SJSA1 (cell line): ENCODE results near the gene TGFBR3. TPM values are rescaled to one million over a fixed set of nuclear protein-coding genes. Genes with fewer than 3 reads are reported as not detected.
"Not testable (repeated sequence)": the region's sequence is repeated elsewhere in the genome, so short reads cannot be mapped to it uniquely, and the experiment has no call there.

Experiments used
- DNase-seq, 2 experiments: peaks; one replicate each; pipeline ENCODE4 v3.0.0-alpha.2; 2015 to 2020; ENCODE audit warnings: low spot score in 2 of 2, low read depth in 1 of 2
- H3K27ac ChIP-seq: fragments of 250-450 bp; sonication (Bioruptor Pico); 2 replicates; pipeline ENCODE4 v1.5.1; 2020; ENCODE audit warnings: mild to moderate bottlenecking, moderate library complexity
- H3K27me3 ChIP-seq: fragments of 250-450 bp; sonication (Bioruptor Pico); replicated peaks from 2 replicates; pipeline ENCODE4 v1.5.1; 2020; ENCODE audit warnings: mild to moderate bottlenecking, moderate library complexity
- H3K36me3 ChIP-seq: fragments of 250-450 bp; sonication (Bioruptor Pico); 2 replicates; pipeline ENCODE4 v1.5.1; 2020; ENCODE audit warnings: mild to moderate bottlenecking
- H3K4me1 ChIP-seq: fragments of 250-450 bp; sonication (Bioruptor Pico); replicated peaks from 2 replicates; pipeline ENCODE4 v1.6.1; 2021; ENCODE audit warnings: mild to moderate bottlenecking
- H3K4me3 ChIP-seq: fragments of 250-450 bp; sonication (Bioruptor Pico); 2 replicates; pipeline ENCODE4 v1.5.1; 2020; ENCODE audit warnings: mild to moderate bottlenecking
- H3K9me3 ChIP-seq: fragments of 250-450 bp; sonication (Bioruptor Pico); replicated peaks from 2 replicates; pipeline ENCODE4 v1.5.1; 2020; ENCODE audit warnings: mild to moderate bottlenecking
- total RNA-seq: library from RNA; depleted of rRNA; stranded (reverse); fragments of >200 nt; shearing (Covaris generic); gene quantifications from 2 replicates; pipeline ENCODE4 v1.2.3, GENCODE V29; 2014

TGFBR3 gene
- total RNA-seq, 1 experiment from 2014 or later = 8.8 TPM

DNA sequence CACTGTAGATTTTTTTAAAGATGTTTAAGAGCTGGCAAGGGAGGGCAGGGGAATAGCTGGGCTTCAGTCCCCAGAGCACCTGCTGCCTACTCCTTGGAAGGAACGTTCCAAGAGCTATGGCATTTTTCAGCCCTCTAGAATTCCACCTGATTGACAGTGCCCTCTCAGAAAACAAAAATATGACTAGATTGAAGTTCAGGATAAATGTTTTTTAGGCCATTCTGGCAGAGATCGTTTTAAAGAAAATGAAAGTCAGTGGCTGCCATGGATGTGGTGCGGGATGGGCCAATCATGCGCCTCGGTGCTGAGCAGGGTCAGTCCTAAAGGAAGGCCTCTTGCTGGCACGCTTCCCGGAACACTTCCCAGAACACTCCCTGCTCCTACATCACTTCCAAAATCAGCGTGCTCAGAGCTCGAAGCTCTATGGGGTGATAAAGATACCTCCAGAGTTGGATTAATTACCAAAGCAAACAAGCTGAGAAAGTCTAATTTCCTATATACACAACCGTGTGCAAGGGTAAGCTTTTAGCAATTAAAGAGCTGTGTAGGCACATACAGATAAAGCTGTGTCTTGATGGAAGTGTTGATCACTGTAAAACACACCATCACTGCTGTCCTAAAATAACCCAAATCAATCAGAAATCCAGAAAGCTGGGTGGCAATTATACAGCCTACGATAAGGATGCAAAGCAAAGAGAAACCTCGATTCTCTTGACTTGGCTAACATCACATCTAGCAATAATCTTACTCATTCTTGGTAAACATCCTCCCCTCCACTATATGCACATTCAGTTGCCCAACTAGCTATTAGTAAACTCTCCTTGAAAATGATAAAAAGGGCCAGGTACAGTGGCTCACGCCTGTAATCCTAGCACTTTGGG is 34.6 kb downstream of the TGFBR3 start:
- H3K9me3 ChIP-seq = no peaks in the 10 kb centered on the region
- H3K4me3 ChIP-seq = no peak overlapping the region; the same call in 1 of the 2 replicates
- no peak overlapping the region for H3K27ac ChIP-seq

DNA sequence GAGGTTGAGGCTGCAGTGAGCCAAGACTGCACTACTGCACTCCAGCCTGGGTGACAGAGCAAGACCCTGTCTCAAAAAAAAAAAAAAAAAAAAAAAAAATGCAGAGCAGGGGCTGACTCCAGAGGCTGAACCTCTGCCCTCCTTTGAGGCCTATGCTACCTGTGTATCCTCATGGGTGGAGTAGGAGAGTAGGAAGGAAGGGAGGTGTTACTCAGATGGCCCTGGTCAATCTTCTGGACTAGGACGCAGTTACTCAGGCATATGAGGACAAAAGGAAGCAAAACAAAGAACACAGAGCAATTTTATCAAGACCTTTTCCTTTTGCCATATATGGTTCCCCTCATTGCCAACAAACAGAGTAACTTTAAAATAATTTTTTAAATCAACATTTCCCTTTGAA is 35.2 kb downstream of the TGFBR3 start:
- Histone ChIP-seq H3K4me3 (no peak overlapping the region), H3K27me3 (no peaks in the 10 kb centered on the region), H3K36me3 (no peaks in the 10 kb centered on the region), H3K9me3 (no peaks in the 10 kb centered on the region), H3K4me1 (peaks cover 21% of the 10 kb centered on the region), H3K27ac (no peak overlapping the region)
- DNase-seq = no peak

More for the DNA sequence above, 34.6 kb downstream of the TGFBR3 start:
- DNase-seq = peak; percentile 45 to 83
- Histone ChIP-seq H3K4me1 (peaks cover 14% of the 10 kb centered on the region), H3K36me3 (no peaks in the 10 kb centered on the region), H3K27me3 (no peaks in the 10 kb centered on the region)

GRCh38 chr1:91847851-91848250 is 38.1 kb downstream of the TGFBR3 start:
- no peak for DNase-seq
- peaks cover 38% of the 10 kb centered on the region for H3K4me1 ChIP-seq
- H3K4me3 ChIP-seq = no peak overlapping the region
- no peaks in the 10 kb centered on the region for H3K27me3 ChIP-seq
- H3K36me3 ChIP-seq = no peaks in the 10 kb centered on the region
- H3K9me3 ChIP-seq = 0 out of 2 replicates have a peak, but pooled peaks cover 4% of the 10 kb centered on the region
- H3K27ac ChIP-seq = no peak overlapping the region

- Histone ChIP-seq H3K27ac (no peak overlapping the region), H3K36me3 (no peaks in the 10 kb centered on the region), H3K9me3 (0 out of 2 replicates have a peak, but pooled peaks cover 4% of the 10 kb centered on the region), H3K4me3 (no peak overlapping the region), H3K4me1 (peaks cover 39% of the 10 kb centered on the region), H3K27me3 (no peaks in the 10 kb centered on the region)
- DNase-seq = peak in 1 of 2 experiments; percentile 25
Measured at GRCh38 chr1:91846639-91847013, 39.3 kb downstream of the TGFBR3 start.

DNA sequence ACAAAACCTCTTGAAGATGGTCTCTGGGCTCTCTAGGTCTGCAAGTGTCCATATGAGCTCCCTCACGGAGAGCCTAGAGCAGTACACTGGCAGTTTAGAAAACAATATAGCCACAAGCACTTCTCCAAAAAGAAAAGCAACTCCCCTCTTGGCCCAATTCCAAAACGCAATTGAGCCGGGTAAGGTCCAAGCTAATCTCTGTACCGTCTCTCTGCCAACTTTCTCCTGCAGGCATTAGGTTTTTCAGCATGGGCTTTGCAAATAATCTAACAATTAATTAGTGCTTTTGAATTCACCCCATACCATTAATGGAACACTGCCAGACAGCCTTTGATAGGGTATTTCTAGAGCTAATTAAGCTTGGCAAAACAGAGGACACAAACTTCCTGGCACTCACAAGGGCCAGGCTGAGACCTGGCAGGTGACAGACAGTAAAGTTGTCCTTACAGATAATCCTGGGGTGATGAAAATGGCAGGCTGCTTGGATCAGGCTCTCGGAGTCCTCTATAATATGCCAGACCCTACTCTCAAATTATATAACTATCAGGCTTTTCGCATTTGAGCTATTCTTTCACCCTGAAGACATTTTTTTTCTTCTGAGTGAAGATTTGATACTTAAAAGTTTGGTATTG is 39.8 kb downstream of the TGFBR3 start:
- Histone ChIP-seq H3K36me3 (no peaks in the 10 kb centered on the region), H3K9me3 (0 out of 2 replicates have a peak, but pooled peaks cover 4% of the 10 kb centered on the region), H3K4me1 (peaks cover 36% of the 10 kb centered on the region), H3K27me3 (no peaks in the 10 kb centered on the region), H3K4me3 (no peak overlapping the region), H3K27ac (peak overlapping the region; percentile 55; the same call in 1 of the 2 replicates)
- peak; percentile 78 to 82 for DNase-seq

- no peaks in the 10 kb centered on the region for H3K27me3 ChIP-seq
- peaks cover 36% of the 10 kb centered on the region for H3K4me1 ChIP-seq
- 0 out of 2 replicates have a peak, but pooled peaks cover 4% of the 10 kb centered on the region for H3K9me3 ChIP-seq
- no peak overlapping the region for H3K4me3 ChIP-seq
- peak overlapping the region; percentile 55 for H3K27ac ChIP-seq
- H3K36me3 ChIP-seq = no peaks in the 10 kb centered on the region
- DNase-seq = peak; percentile 81 to 91
Measured at GRCh38 chr1:91844862-91845528, 41.0 kb downstream of the TGFBR3 start.

DNA sequence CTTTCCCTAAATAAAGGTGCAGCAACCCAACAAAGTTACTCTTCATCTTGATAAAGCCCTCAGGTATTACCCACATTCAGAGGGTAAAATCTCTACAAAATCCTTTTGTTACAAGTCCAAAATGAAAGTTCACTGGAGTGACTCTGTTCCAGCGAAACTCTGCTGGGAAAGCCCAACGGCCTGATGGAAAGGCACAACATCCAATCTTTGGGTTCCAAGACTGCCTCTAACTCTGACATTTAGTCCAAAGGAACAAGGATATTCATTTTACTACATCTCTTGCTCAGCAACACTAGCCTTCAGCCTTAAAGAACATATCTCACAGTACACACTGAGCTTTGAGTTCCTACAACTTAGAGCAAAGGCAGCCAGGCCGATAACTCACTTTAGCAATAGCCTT is 42.1 kb downstream of the TGFBR3 start:
- no peak for DNase-seq
- H3K36me3 ChIP-seq = no peaks in the 10 kb centered on the region
- H3K4me3 ChIP-seq = no peak overlapping the region
- no peaks in the 10 kb centered on the region for H3K27me3 ChIP-seq
- peaks cover 36% of the 10 kb centered on the region for H3K4me1 ChIP-seq
- H3K9me3 ChIP-seq = 0 out of 2 replicates have a peak, but pooled peaks cover 4% of the 10 kb centered on the region
- no peak overlapping the region for H3K27ac ChIP-seq

GRCh38 chr1:91842563-91842962 is 43.4 kb downstream of the TGFBR3 start:
- H3K27me3 ChIP-seq = no peaks in the 10 kb centered on the region
- H3K27ac ChIP-seq = no peak overlapping the region
- DNase-seq = no peak
- peaks cover 36% of the 10 kb centered on the region for H3K4me1 ChIP-seq
- H3K36me3 ChIP-seq = no peaks in the 10 kb centered on the region
- no peak overlapping the region for H3K4me3 ChIP-seq
- H3K9me3 ChIP-seq = 0 out of 2 replicates have a peak, but pooled peaks cover 4% of the 10 kb centered on the region

- H3K9me3 ChIP-seq = 0 out of 2 replicates have a peak, but pooled peaks cover 4% of the 10 kb centered on the region
- no peak for DNase-seq
- no peaks in the 10 kb centered on the region for H3K27me3 ChIP-seq
- no peak overlapping the region for H3K27ac ChIP-seq
- H3K36me3 ChIP-seq = no peaks in the 10 kb centered on the region
- H3K4me3 ChIP-seq = no peak overlapping the region
- peaks cover 34% of the 10 kb centered on the region for H3K4me1 ChIP-seq
Measured at GRCh38 chr1:91842056-91842455, 43.9 kb downstream of the TGFBR3 start.

GRCh38 chr1:91840276-91840675 is 45.7 kb downstream of the TGFBR3 start:
- not testable (repeated sequence) for H3K36me3 ChIP-seq, H3K27me3 ChIP-seq, H3K27ac ChIP-seq, H3K9me3 ChIP-seq, DNase-seq, H3K4me3 ChIP-seq
- H3K4me1 ChIP-seq = peaks cover 16% of the 10 kb centered on the region

DNA sequence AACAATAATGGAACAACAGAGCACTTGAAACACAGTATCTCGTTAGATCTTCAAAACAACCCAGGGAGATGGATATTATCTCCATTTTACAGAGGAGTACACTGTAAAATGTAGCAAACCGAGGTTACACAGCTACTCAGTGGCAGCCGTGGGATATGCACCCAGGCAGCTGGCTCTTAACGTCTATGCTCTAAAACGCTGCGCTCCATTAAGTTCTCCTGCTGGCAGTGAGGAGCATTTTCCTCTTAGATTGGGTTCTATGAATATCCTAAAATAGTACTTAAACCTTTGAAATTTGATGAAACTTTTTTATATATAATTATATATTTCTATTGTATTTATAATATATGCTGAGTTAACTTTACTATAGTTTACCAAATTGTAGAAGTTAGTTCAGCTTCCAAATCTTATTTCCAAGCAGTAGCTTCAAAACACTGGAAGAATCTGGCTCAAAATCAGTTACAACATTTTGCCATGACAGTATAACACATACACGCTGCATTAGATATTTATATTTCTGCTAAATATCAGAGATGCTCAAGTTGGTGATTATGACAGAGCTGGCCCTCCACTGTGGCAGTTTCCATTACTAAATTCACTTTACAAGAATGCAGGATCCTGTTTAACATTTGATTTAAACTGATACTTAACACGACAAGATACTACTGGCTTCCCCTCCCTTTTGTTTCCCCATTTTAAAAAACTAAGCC is 49.5 kb downstream of the TGFBR3 start:
- peaks cover 1% of the 10 kb centered on the region for H3K4me1 ChIP-seq
- no peaks in the 10 kb centered on the region for H3K36me3 ChIP-seq
- no peak overlapping the region for H3K4me3 ChIP-seq
- H3K9me3 ChIP-seq = no peaks in the 10 kb centered on the region
- H3K27ac ChIP-seq = no peak overlapping the region
- H3K27me3 ChIP-seq = no peaks in the 10 kb centered on the region
- no peak for DNase-seq

GRCh38 chr1:91835087-91835521 is 50.8 kb downstream of the TGFBR3 start:
- Histone ChIP-seq H3K4me1 (peaks cover 15% of the 10 kb centered on the region), H3K4me3 (no peak overlapping the region), H3K27me3 (no peaks in the 10 kb centered on the region), H3K36me3 (no peaks in the 10 kb centered on the region), H3K9me3 (0 out of 2 replicates have a peak, but pooled peaks cover 2% of the 10 kb centered on the region), H3K27ac (no peak overlapping the region)
- DNase-seq = no peak

GRCh38 chr1:91834549-91834948 is 51.4 kb downstream of the TGFBR3 start:
- DNase-seq, H3K9me3 ChIP-seq, H3K4me3 ChIP-seq, H3K27ac ChIP-seq, H3K27me3 ChIP-seq, H3K36me3 ChIP-seq: not testable (repeated sequence)
- peaks cover 19% of the 10 kb centered on the region for H3K4me1 ChIP-seq
